WTC11 (cell line): ENCODE data around the gene CNTN5. TPM values are rescaled to one million over a fixed set of nuclear protein-coding genes. Genes with fewer than 3 reads are reported as not detected.

Experiments used
- ATAC-seq: fragments of 200-7000 bp; cut with Tn5 transposase; 2 replicates; pipeline ENCODE4 v1.10.0; 2021; ENCODE audit warnings: mild to moderate bottlenecking, moderate library complexity
- CTCF ChIA-PET: fragments of 300-600 bp; sonication (Branson Sonifier 250); formaldehyde crosslinking; loops from one replicate; lab custom pipeline; 2021; ENCODE audit warnings: antibody characterized with exemption; lab: Charles Lee
- POLR2A ChIA-PET: fragments of 350-600 bp; sonication (Branson Sonifier 250); formaldehyde crosslinking; loops from one replicate; lab custom pipeline; 2021; ENCODE audit warnings: antibody characterized with exemption; lab: Charles Lee
- DNase-seq: peaks from one replicate; pipeline ENCODE4 v3.0.0; 2021; ENCODE audit warnings: low spot score
- H3K27ac Mint-ChIP-seq: 2 replicates; pipeline ENCODE4 v1.8.0; 2021; ENCODE audit warnings: mixed read lengths
- H3K27me3 Mint-ChIP-seq: 2 replicates; pipeline ENCODE4 v1.8.0; 2021; ENCODE audit warnings: low read depth, mild to moderate bottlenecking, moderate library complexity, mixed read lengths
- H3K36me3 Mint-ChIP-seq: 2 replicates; pipeline ENCODE4 v1.8.0; 2021; ENCODE audit warnings: mixed read lengths
- H3K4me1 Mint-ChIP-seq: 2 replicates; pipeline ENCODE4 v1.8.0; 2022; ENCODE audit warnings: mixed read lengths
- H3K4me3 Mint-ChIP-seq: 2 replicates; pipeline ENCODE4 v1.8.0; 2021; ENCODE audit warnings: mild to moderate bottlenecking, moderate library complexity, mixed read lengths
- H3K9me3 Mint-ChIP-seq: 2 replicates; pipeline ENCODE4 v1.8.0; 2021; ENCODE audit warnings: mixed read lengths
- AR ChIP-seq: fragments of 250-450 bp; sonication (Bioruptor Pico); IDR thresholded peaks from 2 replicates; pipeline ENCODE4 v1.9.0; 2021; ENCODE audit warnings: mild to moderate bottlenecking
- ATF1 ChIP-seq: sonication (generic); formaldehyde crosslinking; IDR thresholded peaks from 2 replicates; pipeline ENCODE4 v1.8.1; 2023; ENCODE audit warnings: mild to moderate bottlenecking, moderate library complexity, missing genetic modification reagents
- E2F4 ChIP-seq: sonication (generic); formaldehyde crosslinking; IDR thresholded peaks from 2 replicates; pipeline ENCODE4 v1.8.1; 2022; ENCODE audit warnings: low read depth, mild to moderate bottlenecking, moderate library complexity, missing genetic modification reagents, borderline replicate concordance
- ELF4 ChIP-seq: sonication (generic); formaldehyde crosslinking; IDR thresholded peaks from 2 replicates; pipeline ENCODE4 v1.8.1; 2022; ENCODE audit warnings: low read depth, mild to moderate bottlenecking, moderate library complexity, missing genetic modification reagents
- FOXJ3 ChIP-seq: sonication (generic); formaldehyde crosslinking; IDR thresholded peaks from 2 replicates; pipeline ENCODE4 v1.9.0; 2021; ENCODE audit warnings: missing genetic modification reagents, mild to moderate bottlenecking, borderline replicate concordance
- GTF2I ChIP-seq: fragments of 250-450 bp; sonication (Bioruptor Pico); conservative IDR thresholded peaks from 2 replicates; pipeline ENCODE4 v1.4.0; 2021; ENCODE audit warnings: mild to moderate bottlenecking
- NFYB ChIP-seq: sonication (generic); formaldehyde crosslinking; conservative IDR thresholded peaks from 2 replicates; pipeline ENCODE4 v1.8.0; 2022; ENCODE audit warnings: low read depth, missing genetic modification reagents
- OVOL2 ChIP-seq: fragments of 250-450 bp; sonication (Bioruptor Pico); IDR thresholded peaks from 2 replicates; pipeline ENCODE4 v1.9.0; 2021; ENCODE audit warnings: mild to moderate bottlenecking, borderline replicate concordance
- TP53 ChIP-seq: sonication (generic); formaldehyde crosslinking; IDR thresholded peaks from 2 replicates; pipeline ENCODE4 v1.8.1; 2023; ENCODE audit warnings: mild to moderate bottlenecking, missing genetic modification reagents
- ZNF425 ChIP-seq: fragments of 250-450 bp; sonication (Bioruptor Pico); conservative IDR thresholded peaks from 2 replicates; pipeline ENCODE4 v1.9.0; 2021; ENCODE audit warnings: mild to moderate bottlenecking
- total RNA-seq: library from RNA; stranded (reverse); gene quantifications from 3 replicates; pipeline ENCODE4 v1.2.3, GENCODE V29; 2021
- TF ChIP-seq, protein P1 (sequence below): sonication (generic); formaldehyde crosslinking; IDR thresholded peaks from 2 replicates; pipeline ENCODE4 v1.8.0; 2022; ENCODE audit warnings: mild to moderate bottlenecking, missing genetic modification reagents
- TF ChIP-seq, protein P2 (sequence below): fragments of 250-450 bp; sonication (Bioruptor Pico); IDR thresholded peaks from 2 replicates; pipeline ENCODE4 v1.9.0; 2021; ENCODE audit warnings: mild to moderate bottlenecking
- TF ChIP-seq, protein P3 (sequence below): sonication (generic); formaldehyde crosslinking; IDR thresholded peaks from 2 replicates; pipeline ENCODE4 v1.8.1; 2023; ENCODE audit warnings: mild to moderate bottlenecking, missing genetic modification reagents
- TF ChIP-seq, protein P4 (sequence below): fragments of 250-450 bp; sonication (Bioruptor Pico); IDR thresholded peaks from 2 replicates; pipeline ENCODE4 v1.8.0; 2021; ENCODE audit warnings: mild to moderate bottlenecking
- TF ChIP-seq, protein P5 (sequence below): fragments of 250-450 bp; sonication (Bioruptor Pico); IDR thresholded peaks from 2 replicates; pipeline ENCODE4 v1.9.0; 2021; ENCODE audit warnings: mild to moderate bottlenecking, borderline replicate concordance
- TF ChIP-seq, protein P6 (sequence below): sonication (generic); formaldehyde crosslinking; IDR thresholded peaks from 2 replicates; pipeline ENCODE4 v1.8.0; 2023; ENCODE audit warnings: missing genetic modification reagents, mild to moderate bottlenecking, borderline replicate concordance

Gene CNTN5
- total RNA-seq, 1 experiment from 2014 or later: 0.07 TPM

GRCh38 chr11:99505316-99505715 lies 484.6 kb downstream of the CNTN5 start:
- no peaks in the 10 kb centered on the region for H3K36me3 Mint-ChIP-seq
- CTCF ChIA-PET: no interaction called here
- no peaks in the 10 kb centered on the region for H3K9me3 Mint-ChIP-seq
- ATAC-seq (no peak), DNase-seq (no peak)
- peaks cover 14% of the 10 kb centered on the region for H3K4me1 Mint-ChIP-seq
- no peaks in the 10 kb centered on the region for H3K27me3 Mint-ChIP-seq
- TF ChIP-seq NFYB (no peak), ATF1 (no peak), GTF2I (no peak), E2F4 (CRISPR knock-in tag) (no peak), FOXJ3 (no peak), TP53 (CRISPR knock-in tag) (no peak), AR (no peak), ZNF425 (CRISPR knock-in tag) (no peak)
- TF ChIP-seq, protein P1, sequence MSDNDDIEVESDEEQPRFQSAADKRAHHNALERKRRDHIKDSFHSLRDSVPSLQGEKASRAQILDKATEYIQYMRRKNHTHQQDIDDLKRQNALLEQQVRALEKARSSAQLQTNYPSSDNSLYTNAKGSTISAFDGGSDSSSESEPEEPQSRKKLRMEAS: no peak
- TF ChIP-seq, protein P2, sequence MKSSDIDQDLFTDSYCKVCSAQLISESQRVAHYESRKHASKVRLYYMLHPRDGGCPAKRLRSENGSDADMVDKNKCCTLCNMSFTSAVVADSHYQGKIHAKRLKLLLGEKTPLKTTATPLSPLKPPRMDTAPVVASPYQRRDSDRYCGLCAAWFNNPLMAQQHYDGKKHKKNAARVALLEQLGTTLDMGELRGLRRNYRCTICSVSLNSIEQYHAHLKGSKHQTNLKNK (CRISPR knock-in tag): no peak
- TF ChIP-seq, protein P3, sequence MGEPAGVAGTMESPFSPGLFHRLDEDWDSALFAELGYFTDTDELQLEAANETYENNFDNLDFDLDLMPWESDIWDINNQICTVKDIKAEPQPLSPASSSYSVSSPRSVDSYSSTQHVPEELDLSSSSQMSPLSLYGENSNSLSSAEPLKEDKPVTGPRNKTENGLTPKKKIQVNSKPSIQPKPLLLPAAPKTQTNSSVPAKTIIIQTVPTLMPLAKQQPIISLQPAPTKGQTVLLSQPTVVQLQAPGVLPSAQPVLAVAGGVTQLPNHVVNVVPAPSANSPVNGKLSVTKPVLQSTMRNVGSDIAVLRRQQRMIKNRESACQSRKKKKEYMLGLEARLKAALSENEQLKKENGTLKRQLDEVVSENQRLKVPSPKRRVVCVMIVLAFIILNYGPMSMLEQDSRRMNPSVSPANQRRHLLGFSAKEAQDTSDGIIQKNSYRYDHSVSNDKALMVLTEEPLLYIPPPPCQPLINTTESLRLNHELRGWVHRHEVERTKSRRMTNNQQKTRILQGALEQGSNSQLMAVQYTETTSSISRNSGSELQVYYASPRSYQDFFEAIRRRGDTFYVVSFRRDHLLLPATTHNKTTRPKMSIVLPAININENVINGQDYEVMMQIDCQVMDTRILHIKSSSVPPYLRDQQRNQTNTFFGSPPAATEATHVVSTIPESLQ (CRISPR knock-in tag): no peak
- H3K27ac Mint-ChIP-seq: no peak overlapping the region
- H3K4me3 Mint-ChIP-seq: no peak overlapping the region
- POLR2A ChIA-PET: no interaction called here

GRCh38 chr11:99505831-99506230 lies 485.1 kb downstream of the CNTN5 start:
- H3K27me3 Mint-ChIP-seq: no peaks in the 10 kb centered on the region
- no peak overlapping the region for H3K4me3 Mint-ChIP-seq
- TF ChIP-seq ELF4 (CRISPR knock-in tag) (no peak), OVOL2 (CRISPR knock-in tag) (no peak)
- TF ChIP-seq, protein P4, sequence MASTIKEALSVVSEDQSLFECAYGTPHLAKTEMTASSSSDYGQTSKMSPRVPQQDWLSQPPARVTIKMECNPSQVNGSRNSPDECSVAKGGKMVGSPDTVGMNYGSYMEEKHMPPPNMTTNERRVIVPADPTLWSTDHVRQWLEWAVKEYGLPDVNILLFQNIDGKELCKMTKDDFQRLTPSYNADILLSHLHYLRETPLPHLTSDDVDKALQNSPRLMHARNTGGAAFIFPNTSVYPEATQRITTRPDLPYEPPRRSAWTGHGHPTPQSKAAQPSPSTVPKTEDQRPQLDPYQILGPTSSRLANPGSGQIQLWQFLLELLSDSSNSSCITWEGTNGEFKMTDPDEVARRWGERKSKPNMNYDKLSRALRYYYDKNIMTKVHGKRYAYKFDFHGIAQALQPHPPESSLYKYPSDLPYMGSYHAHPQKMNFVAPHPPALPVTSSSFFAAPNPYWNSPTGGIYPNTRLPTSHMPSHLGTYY (CRISPR knock-in tag): no peak
- TF ChIP-seq, protein P5, sequence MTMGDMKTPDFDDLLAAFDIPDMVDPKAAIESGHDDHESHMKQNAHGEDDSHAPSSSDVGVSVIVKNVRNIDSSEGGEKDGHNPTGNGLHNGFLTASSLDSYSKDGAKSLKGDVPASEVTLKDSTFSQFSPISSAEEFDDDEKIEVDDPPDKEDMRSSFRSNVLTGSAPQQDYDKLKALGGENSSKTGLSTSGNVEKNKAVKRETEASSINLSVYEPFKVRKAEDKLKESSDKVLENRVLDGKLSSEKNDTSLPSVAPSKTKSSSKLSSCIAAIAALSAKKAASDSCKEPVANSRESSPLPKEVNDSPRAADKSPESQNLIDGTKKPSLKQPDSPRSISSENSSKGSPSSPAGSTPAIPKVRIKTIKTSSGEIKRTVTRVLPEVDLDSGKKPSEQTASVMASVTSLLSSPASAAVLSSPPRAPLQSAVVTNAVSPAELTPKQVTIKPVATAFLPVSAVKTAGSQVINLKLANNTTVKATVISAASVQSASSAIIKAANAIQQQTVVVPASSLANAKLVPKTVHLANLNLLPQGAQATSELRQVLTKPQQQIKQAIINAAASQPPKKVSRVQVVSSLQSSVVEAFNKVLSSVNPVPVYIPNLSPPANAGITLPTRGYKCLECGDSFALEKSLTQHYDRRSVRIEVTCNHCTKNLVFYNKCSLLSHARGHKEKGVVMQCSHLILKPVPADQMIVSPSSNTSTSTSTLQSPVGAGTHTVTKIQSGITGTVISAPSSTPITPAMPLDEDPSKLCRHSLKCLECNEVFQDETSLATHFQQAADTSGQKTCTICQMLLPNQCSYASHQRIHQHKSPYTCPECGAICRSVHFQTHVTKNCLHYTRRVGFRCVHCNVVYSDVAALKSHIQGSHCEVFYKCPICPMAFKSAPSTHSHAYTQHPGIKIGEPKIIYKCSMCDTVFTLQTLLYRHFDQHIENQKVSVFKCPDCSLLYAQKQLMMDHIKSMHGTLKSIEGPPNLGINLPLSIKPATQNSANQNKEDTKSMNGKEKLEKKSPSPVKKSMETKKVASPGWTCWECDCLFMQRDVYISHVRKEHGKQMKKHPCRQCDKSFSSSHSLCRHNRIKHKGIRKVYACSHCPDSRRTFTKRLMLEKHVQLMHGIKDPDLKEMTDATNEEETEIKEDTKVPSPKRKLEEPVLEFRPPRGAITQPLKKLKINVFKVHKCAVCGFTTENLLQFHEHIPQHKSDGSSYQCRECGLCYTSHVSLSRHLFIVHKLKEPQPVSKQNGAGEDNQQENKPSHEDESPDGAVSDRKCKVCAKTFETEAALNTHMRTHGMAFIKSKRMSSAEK (CRISPR knock-in tag): no peak
- TF ChIP-seq, protein P6, sequence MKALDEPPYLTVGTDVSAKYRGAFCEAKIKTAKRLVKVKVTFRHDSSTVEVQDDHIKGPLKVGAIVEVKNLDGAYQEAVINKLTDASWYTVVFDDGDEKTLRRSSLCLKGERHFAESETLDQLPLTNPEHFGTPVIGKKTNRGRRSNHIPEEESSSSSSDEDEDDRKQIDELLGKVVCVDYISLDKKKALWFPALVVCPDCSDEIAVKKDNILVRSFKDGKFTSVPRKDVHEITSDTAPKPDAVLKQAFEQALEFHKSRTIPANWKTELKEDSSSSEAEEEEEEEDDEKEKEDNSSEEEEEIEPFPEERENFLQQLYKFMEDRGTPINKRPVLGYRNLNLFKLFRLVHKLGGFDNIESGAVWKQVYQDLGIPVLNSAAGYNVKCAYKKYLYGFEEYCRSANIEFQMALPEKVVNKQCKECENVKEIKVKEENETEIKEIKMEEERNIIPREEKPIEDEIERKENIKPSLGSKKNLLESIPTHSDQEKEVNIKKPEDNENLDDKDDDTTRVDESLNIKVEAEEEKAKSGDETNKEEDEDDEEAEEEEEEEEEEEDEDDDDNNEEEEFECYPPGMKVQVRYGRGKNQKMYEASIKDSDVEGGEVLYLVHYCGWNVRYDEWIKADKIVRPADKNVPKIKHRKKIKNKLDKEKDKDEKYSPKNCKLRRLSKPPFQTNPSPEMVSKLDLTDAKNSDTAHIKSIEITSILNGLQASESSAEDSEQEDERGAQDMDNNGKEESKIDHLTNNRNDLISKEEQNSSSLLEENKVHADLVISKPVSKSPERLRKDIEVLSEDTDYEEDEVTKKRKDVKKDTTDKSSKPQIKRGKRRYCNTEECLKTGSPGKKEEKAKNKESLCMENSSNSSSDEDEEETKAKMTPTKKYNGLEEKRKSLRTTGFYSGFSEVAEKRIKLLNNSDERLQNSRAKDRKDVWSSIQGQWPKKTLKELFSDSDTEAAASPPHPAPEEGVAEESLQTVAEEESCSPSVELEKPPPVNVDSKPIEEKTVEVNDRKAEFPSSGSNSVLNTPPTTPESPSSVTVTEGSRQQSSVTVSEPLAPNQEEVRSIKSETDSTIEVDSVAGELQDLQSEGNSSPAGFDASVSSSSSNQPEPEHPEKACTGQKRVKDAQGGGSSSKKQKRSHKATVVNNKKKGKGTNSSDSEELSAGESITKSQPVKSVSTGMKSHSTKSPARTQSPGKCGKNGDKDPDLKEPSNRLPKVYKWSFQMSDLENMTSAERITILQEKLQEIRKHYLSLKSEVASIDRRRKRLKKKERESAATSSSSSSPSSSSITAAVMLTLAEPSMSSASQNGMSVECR (CRISPR knock-in tag): no peak

More at GRCh38 chr11:99505831-99506230, 485.1 kb downstream of the CNTN5 start:
- ChIA-PET CTCF (no interaction called here), POLR2A (no interaction called here)
- H3K4me1 Mint-ChIP-seq: peaks cover 14% of the 10 kb centered on the region
- H3K36me3 Mint-ChIP-seq: no peaks in the 10 kb centered on the region
- no peak for DNase-seq
- no peak; the same call in 1 of the 2 replicates for ATAC-seq
- peak overlapping the region; percentile 53; the same call in 1 of the 2 replicates for H3K27ac Mint-ChIP-seq
- no peaks in the 10 kb centered on the region for H3K9me3 Mint-ChIP-seq
